Left lung (tissue), 10 donors: Measurements from ENCODE around the gene RALGAPA1. TPM values are rescaled to one million over a fixed set of nuclear protein-coding genes. Genes with fewer than 3 reads are reported as not detected.
"Not testable (repeated sequence)": the region's sequence is repeated elsewhere in the genome, so short reads cannot be mapped to it uniquely, and the experiment has no call there.

Experiments
- ATAC-seq: fragments of 200-7000 bp; cut with Tn5 transposase; one replicate; pipeline ENCODE4 v1.9.1; 2020; ENCODE audit warnings: moderate library complexity
- DNase-seq, 4 donors: peaks; one replicate each; pipeline ENCODE4 v3.0.0-alpha.2; 2013 to 2020
- H3K27ac ChIP-seq, 2 donors: fragments of 200-600 bp; sonication (generic) in 1 of 2; one replicate each; pipeline versions ENCODE4 v1.5.0 to v1.8.0; 2020 to 2021
- H3K27me3 ChIP-seq, 2 donors: fragments of 200-600 bp; sonication (generic) in 1 of 2; one replicate each; pipeline versions ENCODE4 v1.5.0 to v1.8.0; 2020 to 2021
- H3K36me3 ChIP-seq, 2 donors: fragments of 200-600 bp; sonication (generic) in 1 of 2; one replicate each; pipeline versions ENCODE4 v1.5.0 to v1.8.0; 2020 to 2021
- H3K4me1 ChIP-seq, 2 donors: fragments of 200-600 bp; one replicate each; pipeline ENCODE4 v1.8.0; 2021
- H3K4me3 ChIP-seq, 2 donors: fragments of 200-600 bp; sonication (generic) in 1 of 2; one replicate each; pipeline versions ENCODE4 v1.5.0 to v1.8.0; 2020 to 2021; ENCODE audit warnings: mild to moderate bottlenecking in 1 of 2
- H3K9me3 ChIP-seq, 2 donors: fragments of 200-600 bp; sonication (generic) in 1 of 2; one replicate each; pipeline versions ENCODE4 v1.5.0 to v1.8.0; 2020 to 2021
- intact Hi-C, 2 donors: fragments of 100-400 bp; cut with DNase I; formaldehyde crosslinking; loops; one replicate each; pipeline versions ENCODE4 v1.11.2 to v1.14.2; 2022
- polyA plus RNA-seq, 6 donors: library from polyadenylated mRNA; unstranded; fragments of 120-200 nt; gene quantifications; one replicate each; pipeline ENCODE4 v1.2.1, GENCODE V29; 2013; ENCODE audit not compliant: insufficient read length in 6 of 6
- total RNA-seq, 2 donors: library from RNA; stranded (reverse); fragmentation: NEBNext Ultra II Directional; extraction: Animal tissue kit (Norgen Biotek cat#: 25700); gene quantifications; one replicate each; pipeline ENCODE4 v1.2.1, GENCODE V29; 2021
- TF ChIP-seq, protein P1 (sequence below), 2 donors: fragments of 200-600 bp; sonication (generic) in 1 of 2; IDR thresholded peaks; one replicate each; pipeline versions ENCODE4 v1.5.0 to v1.8.0; 2021; ENCODE audit warnings: antibody characterized with exemption in 2 of 2
- donor health status: DM: no; HTN: yes; CAD: no.
- donor health status: DM: no; HTN: no; CAD: no.

The RALGAPA1 gene
- total and polyA plus RNA-seq, 8 donors = 42.0 to 58.7 (median 48.0) TPM

DNA sequence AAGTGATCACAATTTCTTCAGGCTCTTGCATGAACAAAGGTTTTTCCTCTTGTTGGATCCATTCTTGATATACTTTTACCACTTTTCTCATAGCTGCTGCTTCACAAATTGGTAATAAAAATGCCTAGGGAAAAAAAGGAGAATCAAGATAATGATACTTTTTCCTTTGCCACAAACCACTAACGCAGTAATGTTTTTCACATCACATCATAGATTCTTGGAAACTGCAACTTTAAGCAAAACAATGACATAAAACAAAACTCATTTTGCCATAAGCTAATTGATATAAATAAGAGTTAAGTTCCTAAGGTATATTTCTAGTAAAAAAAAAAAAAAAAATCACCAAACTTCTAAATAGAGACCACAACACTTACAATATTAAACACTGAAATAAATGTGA, 66.7 kb downstream of the RALGAPA1 start:
- ATAC-seq (no peak), DNase-seq (no peak)
- Histone ChIP-seq H3K4me3 (no peak overlapping the region), H3K27ac (no peak overlapping the region), H3K4me1 (peaks cover 0 to 4% of the 10 kb centered on the region in 2 donors), H3K36me3 (peaks cover 0 to 35% of the 10 kb centered on the region in 2 donors), H3K27me3 (no peaks in the 10 kb centered on the region), H3K9me3 (no peaks in the 10 kb centered on the region)
- intact Hi-C loops = no loop called here
- TF ChIP-seq, protein P1, sequence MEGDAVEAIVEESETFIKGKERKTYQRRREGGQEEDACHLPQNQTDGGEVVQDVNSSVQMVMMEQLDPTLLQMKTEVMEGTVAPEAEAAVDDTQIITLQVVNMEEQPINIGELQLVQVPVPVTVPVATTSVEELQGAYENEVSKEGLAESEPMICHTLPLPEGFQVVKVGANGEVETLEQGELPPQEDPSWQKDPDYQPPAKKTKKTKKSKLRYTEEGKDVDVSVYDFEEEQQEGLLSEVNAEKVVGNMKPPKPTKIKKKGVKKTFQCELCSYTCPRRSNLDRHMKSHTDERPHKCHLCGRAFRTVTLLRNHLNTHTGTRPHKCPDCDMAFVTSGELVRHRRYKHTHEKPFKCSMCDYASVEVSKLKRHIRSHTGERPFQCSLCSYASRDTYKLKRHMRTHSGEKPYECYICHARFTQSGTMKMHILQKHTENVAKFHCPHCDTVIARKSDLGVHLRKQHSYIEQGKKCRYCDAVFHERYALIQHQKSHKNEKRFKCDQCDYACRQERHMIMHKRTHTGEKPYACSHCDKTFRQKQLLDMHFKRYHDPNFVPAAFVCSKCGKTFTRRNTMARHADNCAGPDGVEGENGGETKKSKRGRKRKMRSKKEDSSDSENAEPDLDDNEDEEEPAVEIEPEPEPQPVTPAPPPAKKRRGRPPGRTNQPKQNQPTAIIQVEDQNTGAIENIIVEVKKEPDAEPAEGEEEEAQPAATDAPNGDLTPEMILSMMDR (IDR thresholded peaks at IDR 0.05) = no peak

- H3K36me3 ChIP-seq = peaks cover 0 to 37% of the 10 kb centered on the region in 2 donors
- no peak overlapping the region for H3K27ac ChIP-seq
- H3K4me3 ChIP-seq = no peak overlapping the region
- TF ChIP-seq, protein P1 (IDR thresholded peaks at IDR 0.05) = no peak
- no peaks in the 10 kb centered on the region for H3K4me1 ChIP-seq
- H3K27me3 ChIP-seq = no peaks in the 10 kb centered on the region
- DNase-seq (no peak), ATAC-seq (no peak)
- intact Hi-C loops = no loop called here
- H3K9me3 ChIP-seq = no peaks in the 10 kb centered on the region
These were observed 67.1 kb downstream of the RALGAPA1 start for GRCh38 chr14:35742032-35742371.

GRCh38 chr14:35741345-35742031, 67.6 kb downstream of the RALGAPA1 start:
- Histone ChIP-seq H3K4me1 (no peaks in the 10 kb centered on the region), H3K27ac (no peak overlapping the region), H3K4me3 (no peak overlapping the region), H3K27me3 (no peaks in the 10 kb centered on the region), H3K9me3 (no peaks in the 10 kb centered on the region), H3K36me3 (peaks cover 0 to 42% of the 10 kb centered on the region in 2 donors)
- DNase-seq (no peak), ATAC-seq (no peak)
- TF ChIP-seq, protein P1 (IDR thresholded peaks at IDR 0.05) = no peak
- intact Hi-C loops = no loop called here

- H3K4me1 ChIP-seq = no peaks in the 10 kb centered on the region
- no peak overlapping the region for H3K4me3 ChIP-seq
- TF ChIP-seq, protein P1 (IDR thresholded peaks at IDR 0.05) = no peak
- no peak for ATAC-seq
- intact Hi-C loops = no loop called here
- no peak for DNase-seq
- H3K27ac ChIP-seq = no peak overlapping the region
- no peaks in the 10 kb centered on the region for H3K9me3 ChIP-seq
- H3K36me3 ChIP-seq = peaks cover 0 to 39% of the 10 kb centered on the region in 2 donors
- H3K27me3 ChIP-seq = no peaks in the 10 kb centered on the region
These were observed 68.9 kb downstream of the RALGAPA1 start for GRCh38 chr14:35740215-35740614.

DNA sequence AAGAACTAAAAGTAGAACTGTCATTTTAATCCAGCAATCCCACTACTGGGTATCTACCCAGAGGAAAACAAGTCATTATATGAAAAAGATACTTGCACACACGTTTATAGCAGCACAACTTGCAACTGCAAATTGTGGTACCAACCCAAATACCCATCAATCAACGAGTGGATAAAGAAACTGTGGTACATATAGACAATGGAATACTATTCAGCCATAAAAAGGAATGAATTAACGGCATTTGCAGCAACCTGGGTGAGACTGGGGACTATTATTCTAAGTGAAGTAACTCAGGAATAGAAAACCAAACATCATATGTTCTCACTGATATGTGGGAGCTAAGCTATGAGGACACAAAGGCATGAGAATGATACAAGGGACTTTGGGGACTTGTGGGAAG, 73.9 kb downstream of the RALGAPA1 start:
- H3K9me3 ChIP-seq, ATAC-seq, H3K4me3 ChIP-seq, H3K4me1 ChIP-seq, DNase-seq, H3K27me3 ChIP-seq, H3K27ac ChIP-seq, intact Hi-C loops: not testable (repeated sequence)
- H3K36me3 ChIP-seq = peaks cover 0 to 28% of the 10 kb centered on the region in 2 donors

DNA sequence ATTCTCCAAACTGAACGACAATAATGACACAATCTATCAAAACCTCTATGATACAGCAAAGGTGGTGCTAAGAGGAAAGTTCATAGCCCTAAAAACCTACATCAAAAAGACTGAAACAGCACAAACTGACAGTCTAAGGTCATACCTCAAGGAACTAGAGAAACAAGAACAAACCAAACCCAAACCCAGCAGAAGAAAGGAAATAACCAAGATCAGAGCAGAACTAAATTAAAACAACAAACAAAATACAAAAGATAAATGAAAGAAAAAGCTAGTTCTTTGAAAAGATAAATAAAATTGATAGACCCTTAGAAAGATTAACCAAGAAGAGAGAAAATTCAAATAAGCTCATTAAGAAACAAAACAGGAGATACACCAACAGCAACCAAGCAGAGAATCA, 75.6 kb downstream of the RALGAPA1 start:
- H3K36me3 ChIP-seq = peaks cover 0 to 34% of the 10 kb centered on the region in 2 donors
- ATAC-seq, H3K27ac ChIP-seq, H3K4me1 ChIP-seq, H3K4me3 ChIP-seq, DNase-seq, intact Hi-C loops, H3K27me3 ChIP-seq, H3K9me3 ChIP-seq: not testable (repeated sequence)
